Measurements from ENCODE around the gene CCDC38.
"Not testable (repeated sequence)": the region's sequence is repeated elsewhere in the genome, so short reads cannot be mapped to it uniquely, and the experiment has no call there.

CCDC38 gene

GRCh38 chr12:95942524-95943329 lies at the start of gene CCDC38:
Gene CCDC38 (minus strand): TSS chr12:95942614. CDS start chr12:95936509, 6,105 bp downstream.
- no peak for DNase-seq (ENCODE audit: low read depth)

DNA sequence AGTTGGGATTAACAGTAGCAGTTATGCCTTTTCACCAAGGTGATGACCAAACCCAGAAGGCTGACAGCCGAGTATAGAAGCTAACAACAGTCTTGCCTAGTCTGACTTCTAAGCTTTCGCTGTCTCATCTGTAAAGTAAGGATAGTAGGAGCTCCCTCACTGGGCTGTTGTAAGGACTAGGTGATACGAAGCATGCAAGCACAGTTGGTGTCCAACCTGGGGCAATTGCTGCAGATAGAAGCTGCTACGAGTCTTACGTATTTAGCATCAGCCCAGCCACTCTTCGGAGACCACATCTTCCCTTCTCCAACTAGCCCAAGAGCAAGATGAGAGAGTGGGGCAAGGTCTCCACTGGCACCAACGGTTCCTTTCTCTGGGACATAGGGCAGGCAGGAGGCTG lies 47.7 kb upstream of the CCDC38 start:
- no peak for DNase-seq (ENCODE audit: low read depth)

- DNase-seq (ENCODE audit: low read depth): no peak
These were observed 47.2 kb upstream of the CCDC38 start for GRCh38 chr12:95989504-95990123.

- no peak for DNase-seq (ENCODE audit: low read depth)
These were observed 46.3 kb upstream of the CCDC38 start for GRCh38 chr12:95988506-95989275.

- no peak for DNase-seq (ENCODE audit: low read depth)
These were observed 44.5 kb upstream of the CCDC38 start for GRCh38 chr12:95986635-95987570.

DNA sequence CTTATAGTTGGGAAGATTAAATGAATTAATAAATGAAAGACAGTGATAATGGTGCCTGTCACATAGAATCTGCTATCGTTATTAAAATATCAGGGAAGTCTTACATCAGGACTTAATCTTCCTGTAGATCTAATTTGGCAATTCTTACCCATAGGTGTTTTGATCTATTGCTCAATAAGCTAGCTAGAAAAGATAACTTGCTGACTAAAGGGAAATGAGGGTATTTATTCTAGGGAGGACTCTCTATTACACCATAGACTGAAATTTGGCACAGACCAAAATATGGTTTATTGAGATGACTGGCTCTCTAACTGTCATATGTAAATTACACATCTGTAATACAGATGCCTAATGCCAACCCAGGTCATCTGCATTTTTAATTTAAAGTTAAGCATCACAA lies 42.3 kb upstream of the CCDC38 start:
- no peak for DNase-seq (ENCODE audit: low read depth)

DNA sequence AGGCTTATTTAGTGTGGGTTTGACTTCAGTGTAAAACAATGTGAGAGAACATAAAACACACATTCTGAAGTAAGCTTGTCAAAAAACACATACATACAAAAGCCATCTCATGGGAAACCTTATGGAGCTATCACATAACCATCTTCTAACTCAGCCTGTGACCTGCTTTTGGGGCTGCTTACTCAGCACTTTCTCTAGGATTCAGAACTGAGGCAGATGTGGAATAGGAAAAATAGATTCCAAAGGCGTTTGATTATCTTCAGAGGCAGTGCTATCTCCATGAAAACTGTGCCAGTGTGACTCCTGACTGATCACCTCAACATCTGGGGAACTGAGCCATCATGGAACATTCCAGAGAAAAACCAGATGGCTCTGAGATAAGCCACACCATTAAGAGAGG lies 40.2 kb upstream of the CCDC38 start:
- no peak for DNase-seq (ENCODE audit: low read depth)

GRCh38 chr12:95980437-95980836 lies 38.0 kb upstream of the CCDC38 start:
- DNase-seq (ENCODE audit: low read depth): no peak

DNA sequence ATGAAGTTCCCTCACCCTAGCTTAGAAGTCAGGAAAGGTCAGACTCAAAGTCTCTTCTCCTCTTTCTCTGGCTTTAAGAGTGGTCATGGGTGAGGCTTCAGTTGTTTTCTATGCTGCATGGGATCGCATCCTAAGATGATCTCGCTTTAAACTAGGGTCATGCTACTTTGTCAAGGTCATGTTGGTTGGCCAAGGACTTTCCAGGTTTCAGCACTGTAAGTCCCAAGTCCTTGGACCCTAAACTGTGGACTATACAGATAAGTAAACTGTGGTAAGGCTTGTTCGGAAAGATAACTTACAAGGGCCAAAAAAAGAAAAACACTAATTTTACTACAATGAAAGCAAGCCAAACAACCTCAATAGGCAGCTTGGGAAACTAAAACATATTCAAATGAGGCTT lies 36.4 kb upstream of the CCDC38 start:
- DNase-seq (ENCODE audit: low read depth): no peak

- DNase-seq (ENCODE audit: low read depth): no peak
These were observed 35.9 kb upstream of the CCDC38 start for GRCh38 chr12:95978351-95978750.

- no peak for DNase-seq (ENCODE audit: low read depth)
These were observed 35.4 kb upstream of the CCDC38 start for GRCh38 chr12:95977764-95978305.

- DNase-seq (ENCODE audit: low read depth): no peak
These were observed 34.0 kb upstream of the CCDC38 start for GRCh38 chr12:95976416-95976832.

GRCh38 chr12:95975491-95975890 lies 33.1 kb upstream of the CCDC38 start:
- no peak for DNase-seq (ENCODE audit: low read depth)

- no peak for DNase-seq (ENCODE audit: low read depth)
These were observed 31.9 kb upstream of the CCDC38 start for GRCh38 chr12:95974358-95974757.

DNA sequence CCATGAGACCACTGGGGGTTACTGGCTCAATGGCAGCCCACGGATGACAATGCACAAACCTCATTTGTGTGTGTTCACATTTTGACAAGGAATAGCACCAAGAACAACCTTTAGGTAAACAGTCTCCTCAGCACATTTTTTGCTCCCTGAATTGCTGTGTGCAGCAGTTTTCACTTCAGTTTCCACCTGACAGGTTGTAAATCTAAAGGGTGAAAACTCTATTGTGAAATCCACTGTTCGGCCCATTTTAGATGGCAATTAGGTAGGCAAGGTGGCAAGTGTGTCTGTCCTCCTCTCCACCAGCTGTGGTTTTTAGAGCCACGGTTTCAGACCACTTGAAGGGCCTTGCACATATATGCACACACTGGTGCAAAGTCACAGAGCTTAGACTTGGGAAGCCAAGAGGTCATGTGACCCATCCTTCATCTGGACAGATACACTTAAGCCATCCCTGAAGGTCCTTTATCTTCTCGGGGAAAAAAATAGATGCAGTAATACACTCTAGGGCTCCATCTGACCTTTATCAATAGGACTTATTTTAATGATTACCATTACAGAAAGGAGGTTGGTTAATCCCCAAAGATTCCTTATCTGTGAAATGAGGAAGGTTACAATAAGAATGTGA lies 30.5 kb upstream of the CCDC38 start:
- DNase-seq (ENCODE audit: low read depth): no peak

DNA sequence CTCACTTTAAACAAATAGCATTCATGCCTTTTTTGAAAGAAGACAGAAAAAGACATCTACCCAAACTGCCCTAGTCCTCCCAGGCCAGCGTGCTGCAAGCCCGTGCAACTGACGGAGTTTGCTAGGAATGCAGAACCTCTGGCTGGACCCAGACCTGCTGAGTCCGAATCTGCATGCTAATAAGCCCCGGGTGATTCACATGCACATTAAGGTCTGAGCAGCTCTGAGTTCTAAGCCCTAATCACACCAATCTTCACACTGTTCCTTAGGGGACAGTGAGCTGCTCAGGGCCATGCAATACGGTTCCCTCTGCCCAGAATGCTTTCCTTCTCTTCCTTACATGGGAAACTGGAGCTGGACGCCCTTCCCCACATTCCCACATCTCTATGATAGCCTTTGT lies 28.5 kb upstream of the CCDC38 start:
- DNase-seq (ENCODE audit: low read depth): no peak

DNA sequence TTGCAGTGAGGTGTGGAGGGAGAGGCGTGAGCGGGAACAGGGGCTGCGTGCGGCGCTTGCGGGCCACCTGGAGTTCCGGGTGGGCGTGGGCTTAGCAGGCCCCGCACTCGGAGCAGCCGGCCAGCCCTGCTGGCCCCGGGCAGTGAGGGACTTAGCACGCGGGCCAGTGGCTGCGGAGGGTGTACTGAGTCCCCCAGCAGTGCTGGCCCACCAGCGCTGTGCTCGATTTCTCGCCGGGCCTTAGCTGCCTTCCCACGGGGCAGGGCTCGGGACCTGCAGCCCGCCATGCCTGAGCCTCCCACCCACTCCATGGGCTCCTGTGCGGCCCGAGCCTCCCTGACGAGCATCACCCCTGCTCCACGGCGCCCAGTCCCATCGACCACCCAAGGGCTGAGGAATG lies 26.7 kb upstream of the CCDC38 start:
- not testable (repeated sequence) for DNase-seq (ENCODE audit: low read depth)

GRCh38 chr12:95967301-95967700 lies 24.9 kb upstream of the CCDC38 start:
- DNase-seq (ENCODE audit: low read depth): no peak

- DNase-seq (ENCODE audit: low read depth): no peak
These were observed 24.0 kb upstream of the CCDC38 start for GRCh38 chr12:95966287-95966870.

- no peak for DNase-seq (ENCODE audit: low read depth)
These were observed 20.7 kb upstream of the CCDC38 start for GRCh38 chr12:95963096-95963495.

DNA sequence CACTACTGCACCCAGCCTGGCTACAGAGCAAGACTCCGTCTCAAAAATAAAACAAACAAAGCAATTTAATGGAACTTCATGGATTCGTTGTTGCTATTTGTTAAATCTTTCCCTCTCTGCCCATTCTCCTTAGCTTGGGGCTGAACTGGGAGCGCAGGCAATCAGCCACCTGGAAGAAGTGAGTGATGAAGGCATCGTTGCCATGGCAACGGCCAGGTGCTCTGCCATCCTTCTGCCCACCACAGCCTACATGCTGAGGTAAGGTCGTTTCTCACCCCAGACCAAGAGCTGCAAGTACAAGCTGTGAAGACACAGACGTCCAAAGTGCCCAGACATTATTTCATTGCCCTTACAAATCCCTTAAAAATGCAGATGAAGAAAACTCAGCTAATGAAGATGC lies 19.8 kb upstream of the CCDC38 start:
- DNase-seq (ENCODE audit: low read depth): no peak

All from GM04503 (cell line).